ENCODE measurements around the gene ANTXR1.
"Not testable (repeated sequence)": the region's sequence is repeated elsewhere in the genome, so short reads cannot be mapped to it uniquely, and the experiment has no call there.

Gene ANTXR1

GRCh38 chr2:69217333-69218080, 204.5 kb downstream of the ANTXR1 start:
- Histone ChIP-seq H3K4me3 (ENCODE audit: low read length in 2 of 2) (no peak overlapping the region), H3K27ac (ENCODE audit: low read length) (no peak overlapping the region), H3K36me3 (ENCODE audit: control insufficient read depth in 2 of 2, insufficient read depth in 2 of 2, low read length in 2 of 2) (peaks cover 0 to 3% of the 10 kb centered on the region in 2 donors), H3K27me3 (ENCODE audit: control insufficient read depth in 1 of 2, insufficient read depth in 2 of 2, low read length in 2 of 2) (no peaks in the 10 kb centered on the region), H3K4me1 (ENCODE audit: control insufficient read depth, insufficient read depth, low read length) (peaks cover 27% of the 10 kb centered on the region), H3K9me3 (ENCODE audit: control insufficient read depth in 2 of 2, low read length in 2 of 2) (no peaks in the 10 kb centered on the region), H3K9ac (ENCODE audit: low read length in 2 of 2) (no peak overlapping the region)

- H3K36me3 ChIP-seq (ENCODE audit: control insufficient read depth in 2 of 2, insufficient read depth in 2 of 2, low read length in 2 of 2), result no peaks in the 10 kb centered on the region
- H3K9me3 ChIP-seq (ENCODE audit: control insufficient read depth in 2 of 2, low read length in 2 of 2), result no peaks in the 10 kb centered on the region
- H3K27me3 ChIP-seq (ENCODE audit: control insufficient read depth in 1 of 2, insufficient read depth in 2 of 2, low read length in 2 of 2), result no peaks in the 10 kb centered on the region
- H3K27ac ChIP-seq (ENCODE audit: low read length), result no peak overlapping the region
- no peak overlapping the region for H3K9ac ChIP-seq (ENCODE audit: low read length in 2 of 2)
- no peak overlapping the region for H3K4me3 ChIP-seq (ENCODE audit: low read length in 2 of 2)
- H3K4me1 ChIP-seq (ENCODE audit: control insufficient read depth, insufficient read depth, low read length), result peaks cover 10% of the 10 kb centered on the region
Observed at GRCh38 chr2:69221512-69221911, 208.5 kb downstream of the ANTXR1 start.

- H3K4me3 ChIP-seq (ENCODE audit: low read length in 2 of 2), result no peak overlapping the region
- H3K27ac ChIP-seq (ENCODE audit: low read length), result no peak overlapping the region
- H3K27me3 ChIP-seq (ENCODE audit: control insufficient read depth in 1 of 2, insufficient read depth in 2 of 2, low read length in 2 of 2), result no peaks in the 10 kb centered on the region
- peaks cover 8% of the 10 kb centered on the region for H3K4me1 ChIP-seq (ENCODE audit: control insufficient read depth, insufficient read depth, low read length)
- H3K9me3 ChIP-seq (ENCODE audit: control insufficient read depth in 2 of 2, low read length in 2 of 2), result no peaks in the 10 kb centered on the region
- H3K9ac ChIP-seq (ENCODE audit: low read length in 2 of 2), result no peak overlapping the region
- H3K36me3 ChIP-seq (ENCODE audit: control insufficient read depth in 2 of 2, insufficient read depth in 2 of 2, low read length in 2 of 2), result no peaks in the 10 kb centered on the region
Observed at GRCh38 chr2:69221960-69222751, 209.2 kb downstream of the ANTXR1 start.

GRCh38 chr2:69222953-69223658, 210.1 kb downstream of the ANTXR1 start:
- H3K4me1 ChIP-seq (ENCODE audit: control insufficient read depth, insufficient read depth, low read length), result peaks cover 7% of the 10 kb centered on the region
- H3K9ac ChIP-seq (ENCODE audit: low read length in 2 of 2), result no peak overlapping the region
- H3K4me3 ChIP-seq (ENCODE audit: low read length in 2 of 2), result no peak overlapping the region
- no peaks in the 10 kb centered on the region for H3K27me3 ChIP-seq (ENCODE audit: control insufficient read depth in 1 of 2, insufficient read depth in 2 of 2, low read length in 2 of 2)
- no peaks in the 10 kb centered on the region for H3K9me3 ChIP-seq (ENCODE audit: control insufficient read depth in 2 of 2, low read length in 2 of 2)
- no peak overlapping the region for H3K27ac ChIP-seq (ENCODE audit: low read length)
- no peaks in the 10 kb centered on the region for H3K36me3 ChIP-seq (ENCODE audit: control insufficient read depth in 2 of 2, insufficient read depth in 2 of 2, low read length in 2 of 2)

- Histone ChIP-seq H3K4me1 (ENCODE audit: control insufficient read depth, insufficient read depth, low read length) (peaks cover 7% of the 10 kb centered on the region), H3K9ac (ENCODE audit: low read length in 2 of 2) (no peak overlapping the region)
Observed at GRCh38 chr2:69223759-69224511, 211.0 kb downstream of the ANTXR1 start.

GRCh38 chr2:69224512-69224837, 211.5 kb downstream of the ANTXR1 start:
- Histone ChIP-seq H3K4me3 (ENCODE audit: low read length in 2 of 2) (no peak overlapping the region), H3K27me3 (ENCODE audit: control insufficient read depth in 1 of 2, insufficient read depth in 2 of 2, low read length in 2 of 2) (no peaks in the 10 kb centered on the region), H3K27ac (ENCODE audit: low read length) (no peak overlapping the region), H3K9me3 (ENCODE audit: control insufficient read depth in 2 of 2, low read length in 2 of 2) (no peaks in the 10 kb centered on the region), H3K9ac (ENCODE audit: low read length in 2 of 2) (no peak overlapping the region), H3K36me3 (ENCODE audit: control insufficient read depth in 2 of 2, insufficient read depth in 2 of 2, low read length in 2 of 2) (no peaks in the 10 kb centered on the region), H3K4me1 (ENCODE audit: control insufficient read depth, insufficient read depth, low read length) (peaks cover 7% of the 10 kb centered on the region)

More at GRCh38 chr2:69223759-69224511, 211.0 kb downstream of the ANTXR1 start:
- Histone ChIP-seq H3K9me3 (ENCODE audit: control insufficient read depth in 2 of 2, low read length in 2 of 2) (no peaks in the 10 kb centered on the region), H3K36me3 (ENCODE audit: control insufficient read depth in 2 of 2, insufficient read depth in 2 of 2, low read length in 2 of 2) (no peaks in the 10 kb centered on the region), H3K27ac (ENCODE audit: low read length) (no peak overlapping the region), H3K4me3 (ENCODE audit: low read length in 2 of 2) (no peak overlapping the region), H3K27me3 (ENCODE audit: control insufficient read depth in 1 of 2, insufficient read depth in 2 of 2, low read length in 2 of 2) (no peaks in the 10 kb centered on the region)

- Histone ChIP-seq H3K36me3 (ENCODE audit: control insufficient read depth in 2 of 2, insufficient read depth in 2 of 2, low read length in 2 of 2) (no peaks in the 10 kb centered on the region), H3K9ac (ENCODE audit: low read length in 2 of 2) (no peak overlapping the region), H3K4me3 (ENCODE audit: low read length in 2 of 2) (no peak overlapping the region), H3K27me3 (ENCODE audit: control insufficient read depth in 1 of 2, insufficient read depth in 2 of 2, low read length in 2 of 2) (no peaks in the 10 kb centered on the region), H3K4me1 (ENCODE audit: control insufficient read depth, insufficient read depth, low read length) (peaks cover 7% of the 10 kb centered on the region), H3K27ac (ENCODE audit: low read length) (no peak overlapping the region), H3K9me3 (ENCODE audit: control insufficient read depth in 2 of 2, low read length in 2 of 2) (no peaks in the 10 kb centered on the region)
Observed at GRCh38 chr2:69225933-69226332, 213.0 kb downstream of the ANTXR1 start.

GRCh38 chr2:69226903-69227302, 213.9 kb downstream of the ANTXR1 start:
- Histone ChIP-seq H3K9me3 (ENCODE audit: control insufficient read depth in 2 of 2, low read length in 2 of 2) (no peaks in the 10 kb centered on the region), H3K4me3 (ENCODE audit: low read length in 2 of 2) (no peak overlapping the region), H3K4me1 (ENCODE audit: control insufficient read depth, insufficient read depth, low read length) (peaks cover 10% of the 10 kb centered on the region), H3K27ac (ENCODE audit: low read length) (no peak overlapping the region), H3K36me3 (ENCODE audit: control insufficient read depth in 2 of 2, insufficient read depth in 2 of 2, low read length in 2 of 2) (no peaks in the 10 kb centered on the region), H3K9ac (ENCODE audit: low read length in 2 of 2) (no peak overlapping the region), H3K27me3 (ENCODE audit: control insufficient read depth in 1 of 2, insufficient read depth in 2 of 2, low read length in 2 of 2) (no peaks in the 10 kb centered on the region)

- H3K4me3 ChIP-seq (ENCODE audit: low read length in 2 of 2), result no peak overlapping the region
- no peak overlapping the region for H3K9ac ChIP-seq (ENCODE audit: low read length in 2 of 2)
- peaks cover 5% of the 10 kb centered on the region for H3K4me1 ChIP-seq (ENCODE audit: control insufficient read depth, insufficient read depth, low read length)
- no peaks in the 10 kb centered on the region for H3K36me3 ChIP-seq (ENCODE audit: control insufficient read depth in 2 of 2, insufficient read depth in 2 of 2, low read length in 2 of 2)
- no peaks in the 10 kb centered on the region for H3K9me3 ChIP-seq (ENCODE audit: control insufficient read depth in 2 of 2, low read length in 2 of 2)
- H3K27ac ChIP-seq (ENCODE audit: low read length), result no peak overlapping the region
- H3K27me3 ChIP-seq (ENCODE audit: control insufficient read depth in 1 of 2, insufficient read depth in 2 of 2, low read length in 2 of 2), result no peaks in the 10 kb centered on the region
Observed at GRCh38 chr2:69227716-69228115, 214.7 kb downstream of the ANTXR1 start.

GRCh38 chr2:69230946-69231345, 218.0 kb downstream of the ANTXR1 start:
- H3K4me1 ChIP-seq (ENCODE audit: control insufficient read depth, insufficient read depth, low read length); H3K36me3 ChIP-seq (ENCODE audit: control insufficient read depth in 2 of 2, insufficient read depth in 2 of 2, low read length in 2 of 2); H3K9ac ChIP-seq (ENCODE audit: low read length in 2 of 2); H3K9me3 ChIP-seq (ENCODE audit: control insufficient read depth in 2 of 2, low read length in 2 of 2); H3K4me3 ChIP-seq (ENCODE audit: low read length in 2 of 2); H3K27ac ChIP-seq (ENCODE audit: low read length); H3K27me3 ChIP-seq (ENCODE audit: control insufficient read depth in 1 of 2, insufficient read depth in 2 of 2, low read length in 2 of 2): not testable (repeated sequence)

Measured in stomach smooth muscle (tissue), 2 donors.